Measurements from ENCODE around the gene TMEM97.

DNA sequence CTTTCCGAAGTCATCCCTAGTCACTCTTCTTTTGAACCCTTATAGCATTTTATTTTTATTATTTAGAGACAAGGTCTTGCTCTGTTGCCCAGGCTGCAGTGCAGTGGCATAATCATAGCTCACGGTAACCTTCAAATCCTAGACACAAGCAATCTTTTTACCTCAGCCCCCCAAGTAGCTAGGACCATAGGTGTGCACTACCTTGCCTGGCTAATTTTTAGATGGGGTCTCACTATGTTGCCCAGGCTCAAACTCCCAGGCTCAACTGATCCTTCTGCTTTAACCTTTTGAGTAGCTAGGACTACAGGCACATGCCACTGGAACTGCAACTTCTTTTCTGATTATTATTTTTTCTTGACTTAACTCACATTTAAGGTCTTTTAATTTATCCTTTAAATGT, 33.0 kb upstream of the TMEM97 start:
- no peak for TF ChIP-seq YY1 (IDR thresholded peaks at IDR 0.05; ENCODE audit: low read depth)
- TF ChIP-seq, protein P1, sequence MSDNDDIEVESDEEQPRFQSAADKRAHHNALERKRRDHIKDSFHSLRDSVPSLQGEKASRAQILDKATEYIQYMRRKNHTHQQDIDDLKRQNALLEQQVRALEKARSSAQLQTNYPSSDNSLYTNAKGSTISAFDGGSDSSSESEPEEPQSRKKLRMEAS (IDR thresholded peaks at IDR 0.05), result no peak

All from Ishikawa (cell line).